IPS-NIHi7 (cell line): ENCODE measurements around the gene CLEC9A.
"Not testable (repeated sequence)": the region's sequence is repeated elsewhere in the genome, so short reads cannot be mapped to it uniquely, and the experiment has no call there.

ENCODE experiments used
- DNase-seq: peaks from one replicate; pipeline ENCODE4 v3.0.0; 2012; ENCODE audit warnings: mixed read lengths; ENCODE audit errors: extremely low spot score

Gene CLEC9A

GRCh38 chr12:10030446-10030845 is at the start of gene CLEC9A:
Gene CLEC9A, plus strand, starts transcription at chr12:10030682. Its CDS starts 22,006 bp downstream, at chr12:10052688.
- DNase-seq, result no peak

- DNase-seq, result no peak
Measured at GRCh38 chr12:9991876-9992275, 38.6 kb upstream of the CLEC9A start.

DNA sequence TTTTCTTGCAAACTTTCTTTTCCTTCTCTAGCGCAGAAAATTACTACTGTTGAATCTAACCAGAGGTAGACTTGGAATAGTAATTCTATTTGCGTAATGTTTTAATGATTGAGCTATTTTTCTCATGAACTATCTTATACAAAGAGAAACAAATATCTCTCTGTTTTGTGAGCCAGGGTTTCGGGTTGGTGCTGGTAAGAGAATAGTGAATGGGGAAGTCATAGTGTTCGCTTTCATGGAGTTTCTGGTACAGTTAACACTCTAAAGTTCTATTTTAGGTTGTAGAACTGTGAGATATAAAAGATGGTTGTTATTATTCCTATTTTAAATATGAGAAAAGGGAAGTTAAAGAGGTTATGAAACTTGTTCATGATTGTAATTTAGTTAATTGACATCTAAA is 38.2 kb upstream of the CLEC9A start:
- no peak for DNase-seq

GRCh38 chr12:9999016-9999415 is 31.5 kb upstream of the CLEC9A start, which contains the start of gene CLEC1B:
Gene CLEC1B, minus strand, starts transcription at chr12:9999121. Its CDS starts 21 bp downstream, at chr12:9999100.
- DNase-seq, result no peak

DNA sequence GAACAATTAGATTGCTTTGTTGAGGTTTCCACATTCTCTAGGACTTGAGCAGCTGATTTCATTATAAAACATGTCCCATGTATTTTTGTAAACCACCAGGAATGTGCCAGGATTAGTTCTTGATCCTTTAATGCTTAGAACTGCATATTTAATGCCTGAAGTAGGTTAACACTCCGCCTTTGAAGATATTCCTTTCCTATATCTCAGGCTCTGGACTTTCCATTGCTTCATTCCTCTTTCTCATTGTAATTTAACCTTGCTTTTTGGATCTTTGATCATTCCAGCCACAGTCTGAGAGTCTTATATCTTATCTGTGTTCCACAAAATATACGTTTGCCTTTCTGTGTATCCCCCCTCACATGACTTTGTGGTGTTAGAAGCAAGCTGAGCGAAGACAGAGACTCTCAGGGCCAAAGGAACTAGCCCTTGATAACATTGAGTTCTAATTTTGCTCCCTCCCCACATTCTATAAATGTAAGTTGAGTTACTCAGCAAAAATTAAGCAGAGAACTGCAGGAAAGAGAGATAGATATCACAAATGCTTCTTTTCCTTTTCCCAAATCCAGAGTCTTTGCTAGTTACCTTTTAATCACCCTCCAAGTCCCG is 29.2 kb upstream of the CLEC9A start:
- DNase-seq, result no peak

- DNase-seq, result no peak
Measured at GRCh38 chr12:10012630-10013330, 17.7 kb upstream of the CLEC9A start.

- DNase-seq, result no peak
Measured at GRCh38 chr12:10015450-10015849, 15.0 kb upstream of the CLEC9A start.

DNA sequence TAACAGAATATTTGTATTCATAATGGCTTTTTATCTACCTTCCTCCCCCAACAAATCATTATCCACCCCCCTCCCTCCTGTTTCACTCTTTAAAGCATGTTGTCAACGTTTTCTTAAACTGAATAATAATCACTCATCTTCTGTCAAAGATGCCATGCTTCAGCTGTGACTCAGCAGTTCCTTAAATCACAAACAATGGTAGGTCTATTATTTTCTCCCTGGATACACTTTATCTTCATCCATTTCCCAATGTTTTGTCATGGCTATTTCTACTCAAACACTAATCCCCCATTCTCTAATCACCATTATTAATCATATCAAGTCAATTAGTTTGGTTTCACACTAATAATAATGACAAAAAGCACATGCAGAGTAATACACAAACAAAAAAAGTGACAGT is 13.6 kb upstream of the CLEC9A start:
- DNase-seq, result no peak

GRCh38 chr12:10018386-10018785 is 12.1 kb upstream of the CLEC9A start:
- no peak for DNase-seq

- DNase-seq, result no peak
Measured at GRCh38 chr12:10021342-10021741, 9.1 kb upstream of the CLEC9A start.

DNA sequence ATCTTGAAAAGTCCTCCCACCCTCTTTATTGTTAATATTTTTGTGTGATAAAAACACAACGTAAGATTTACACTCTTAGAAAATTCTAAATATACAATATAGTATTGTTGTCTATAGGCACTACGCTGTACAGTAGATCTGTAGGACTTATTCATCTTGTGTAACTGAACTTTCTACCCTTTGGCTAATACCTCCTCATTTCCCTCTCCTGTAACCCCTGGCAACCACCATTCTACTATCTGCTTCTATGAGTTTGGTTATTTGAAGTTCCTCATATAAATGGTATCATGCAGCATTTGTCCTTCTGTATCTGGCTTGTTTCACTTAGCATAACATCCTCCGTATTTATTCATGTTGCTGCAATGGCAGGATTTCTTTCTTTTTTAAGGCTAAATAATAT is 5.2 kb upstream of the CLEC9A start:
- DNase-seq, result no peak

DNA sequence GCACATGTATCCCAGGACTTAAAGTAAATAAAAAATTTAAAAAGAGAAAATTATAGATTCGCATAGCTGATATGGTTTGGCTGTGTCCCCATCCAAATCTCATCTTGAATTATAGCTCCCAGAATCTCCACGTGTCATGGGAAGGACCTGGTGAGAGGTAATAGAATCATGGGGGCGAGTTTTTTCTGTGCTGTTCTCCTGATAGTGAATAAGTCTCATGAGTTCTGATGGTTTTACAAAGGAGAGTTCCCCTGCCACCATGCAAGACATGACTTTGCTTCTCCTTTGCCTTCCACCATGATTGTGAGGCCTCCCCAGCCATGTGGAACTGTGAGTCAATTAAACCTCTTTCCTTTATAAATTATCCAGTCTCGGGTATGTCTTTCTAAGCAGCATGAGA is 3.8 kb upstream of the CLEC9A start:
- not testable (repeated sequence) for DNase-seq

DNA sequence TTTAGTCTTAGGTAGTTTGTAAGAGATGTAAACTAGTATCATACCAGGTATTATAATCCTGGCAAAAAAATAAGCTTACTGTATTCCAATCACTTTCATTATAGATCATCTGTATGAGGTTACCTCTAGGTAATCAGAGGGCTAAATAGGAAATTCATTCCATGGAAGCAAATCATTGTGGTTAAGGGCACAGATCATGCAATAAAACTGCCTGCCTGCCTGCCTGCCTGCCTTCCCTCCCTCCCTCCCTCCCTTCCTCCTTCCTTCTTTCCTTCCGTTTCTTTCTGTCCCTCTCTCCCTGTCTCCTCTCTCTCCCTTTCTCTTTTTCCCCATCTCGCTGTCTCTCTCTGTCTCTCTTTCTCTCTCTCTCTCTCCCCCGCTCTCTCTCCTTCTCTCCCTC is 3.2 kb upstream of the CLEC9A start:
- DNase-seq, result no peak

DNA sequence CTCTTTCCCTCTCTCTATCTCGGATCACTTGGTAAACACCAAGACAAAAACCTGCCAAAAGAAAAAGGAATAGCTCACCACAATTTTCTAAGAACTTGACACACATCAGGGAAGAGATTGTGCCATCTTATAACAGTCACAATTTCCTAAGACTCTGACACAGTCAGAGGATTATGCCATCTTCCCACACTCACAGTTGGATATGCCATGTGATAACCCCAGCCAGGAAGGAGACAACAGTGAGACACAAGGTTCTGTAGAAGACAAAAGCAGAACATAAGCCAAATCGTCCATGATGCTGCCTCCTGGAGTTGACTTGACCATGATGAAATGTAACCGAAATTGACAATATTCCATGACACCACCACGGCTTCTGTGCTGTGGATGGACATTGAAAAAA is 2.8 kb upstream of the CLEC9A start:
- no peak for DNase-seq

GRCh38 chr12:10031321-10031720 is 839 bp downstream of the CLEC9A start:
- DNase-seq, result no peak

- peak; percentile 25 for DNase-seq
Measured at GRCh38 chr12:10031771-10032175, 1.3 kb downstream of the CLEC9A start.

DNA sequence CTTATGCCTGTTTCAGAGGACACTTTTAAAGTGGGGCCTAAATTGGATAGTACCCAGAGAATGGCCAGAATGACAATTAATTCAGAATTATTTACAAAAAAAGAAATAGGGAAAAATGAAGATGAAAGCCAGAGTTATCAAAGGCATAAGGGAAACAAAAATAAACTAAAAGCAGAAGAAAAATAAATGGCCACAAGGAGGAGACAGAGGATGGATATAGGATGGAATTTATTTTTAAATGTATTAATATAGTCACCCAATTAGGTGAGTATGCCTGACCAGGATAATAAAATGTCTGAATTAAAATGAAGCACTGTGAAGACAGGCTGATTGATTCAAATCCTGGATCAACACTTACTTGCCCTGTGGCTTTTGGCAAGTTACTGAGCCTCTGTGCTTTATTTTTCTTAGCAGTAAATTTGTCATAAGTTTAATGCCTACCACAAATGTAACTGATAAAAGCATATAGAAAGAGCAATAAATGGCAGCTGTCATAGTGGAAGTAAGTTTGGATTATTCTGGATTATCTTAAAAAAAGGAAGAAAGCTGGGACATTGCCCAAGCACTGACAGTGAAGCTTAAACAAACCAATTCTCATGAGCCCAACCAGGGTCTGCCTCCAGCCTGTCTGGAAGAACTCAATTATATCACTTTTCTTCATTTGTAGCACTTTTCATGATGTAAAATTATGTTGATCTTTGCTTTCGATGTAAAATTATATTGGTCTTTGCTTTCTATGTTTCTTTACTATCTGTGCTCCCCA is 3.5 kb downstream of the CLEC9A start:
- DNase-seq, result no peak

- DNase-seq, result no peak
Measured at GRCh38 chr12:10042167-10042566, 11.7 kb downstream of the CLEC9A start.

DNA sequence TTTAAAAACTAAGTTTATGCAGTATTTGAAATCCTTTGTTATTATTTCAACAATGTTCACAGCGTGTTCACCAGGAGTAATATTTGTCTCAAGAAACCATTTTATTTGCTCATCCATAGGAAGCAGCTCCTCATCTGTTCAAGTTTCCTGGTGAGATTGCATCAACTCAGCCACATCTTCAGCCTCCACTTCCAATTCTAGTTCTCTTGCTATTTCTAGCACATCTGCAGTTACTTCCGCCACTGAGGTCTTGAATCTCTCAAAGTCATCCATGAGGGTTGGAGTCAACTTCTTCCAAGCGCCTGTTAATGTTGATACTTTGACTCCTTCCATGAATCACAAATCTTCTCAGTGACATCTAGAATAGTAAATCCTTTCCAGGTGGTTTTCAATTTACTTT is 18.0 kb downstream of the CLEC9A start:
- no peak for DNase-seq

DNA sequence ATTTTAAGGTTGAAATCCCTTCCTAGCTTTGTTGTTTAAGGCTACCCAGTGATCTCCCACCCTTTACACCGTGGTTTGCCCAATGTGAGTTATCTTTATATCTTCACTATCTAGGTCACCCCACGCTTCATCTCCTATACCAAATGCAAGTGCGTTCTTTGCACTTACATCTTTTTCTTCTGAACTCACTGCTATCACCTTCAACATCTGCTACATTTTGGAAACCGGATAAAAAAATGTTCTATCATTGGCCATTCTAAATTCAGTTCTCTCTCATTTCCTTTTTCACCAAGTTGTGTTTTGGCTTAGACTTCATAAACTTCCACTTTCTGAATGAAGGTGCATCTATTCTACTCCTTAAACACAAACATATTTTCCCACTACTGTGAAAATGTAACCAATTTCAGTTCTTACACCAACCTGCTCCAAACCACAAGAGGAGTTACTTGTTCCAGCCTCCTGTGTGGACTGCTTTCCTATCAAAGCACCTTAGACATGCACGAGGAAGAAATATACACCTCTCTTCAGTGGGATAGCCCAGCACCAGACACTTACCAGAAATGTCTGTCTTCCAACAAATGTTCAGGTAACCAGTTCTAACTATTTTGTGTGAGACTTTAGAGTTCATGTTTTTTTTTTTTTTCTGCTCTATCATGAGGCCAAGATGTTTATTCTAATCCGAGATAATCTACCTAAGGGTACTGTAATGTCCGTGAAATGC is 21.9 kb downstream of the CLEC9A start:
- no peak for DNase-seq

DNA sequence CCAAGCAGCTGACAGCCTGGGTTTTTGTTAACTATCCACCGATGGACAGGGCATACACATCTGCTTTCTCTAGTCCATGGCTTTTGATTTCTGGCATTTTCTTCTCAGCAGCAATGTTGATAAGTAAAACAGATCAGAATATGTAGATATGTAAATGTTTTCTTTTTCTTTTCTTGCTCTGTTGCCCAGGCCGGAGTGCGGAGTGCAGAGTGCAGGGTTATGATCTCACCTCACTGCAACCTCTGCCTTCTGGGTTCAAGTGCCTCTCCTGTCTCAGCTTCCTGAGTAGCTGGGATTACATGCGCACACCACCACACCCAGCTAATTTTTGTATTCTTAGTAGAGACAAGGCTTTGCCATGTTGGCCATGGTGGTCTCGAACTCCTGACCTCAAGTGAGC is 27.9 kb downstream of the CLEC9A start:
- no peak for DNase-seq

DNA sequence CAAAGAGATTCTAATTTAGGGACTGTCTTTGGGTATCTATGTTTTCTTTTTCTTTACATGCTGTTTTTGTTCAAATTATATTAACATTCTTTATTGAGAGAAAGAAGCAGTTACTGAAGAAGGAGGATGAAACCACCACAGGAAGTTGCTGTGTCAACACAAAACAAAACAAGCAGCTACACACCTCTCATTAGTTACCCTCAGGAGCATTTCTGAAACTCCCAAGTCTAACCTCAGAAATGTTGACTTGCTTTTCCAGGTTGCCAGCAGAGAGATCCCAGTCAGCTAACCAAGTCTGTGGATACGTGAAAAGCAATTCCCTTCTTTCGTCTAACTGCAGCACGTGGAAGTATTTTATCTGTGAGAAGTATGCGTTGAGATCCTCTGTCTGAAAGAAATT is 34.8 kb downstream of the CLEC9A start:
- DNase-seq, result no peak
